ENCODE data around the gene LIMS1.
"Not testable (repeated sequence)": the region's sequence is repeated elsewhere in the genome, so short reads cannot be mapped to it uniquely, and the experiment has no call there.

The LIMS1 gene

GRCh38 chr2:108525258-108525657, 9.0 kb upstream of the LIMS1 start:
- H3K36me3 ChIP-seq (ENCODE audit: control insufficient read depth in 5 of 5, insufficient read depth in 5 of 5, low read length in 5 of 5); H3K9me3 ChIP-seq (ENCODE audit: control insufficient read depth in 5 of 5, low read length in 5 of 5); H3K4me3 ChIP-seq (ENCODE audit: low read depth in 1 of 5, low read length in 5 of 5); H3K9ac ChIP-seq (ENCODE audit: low read length in 5 of 5); H3K27ac ChIP-seq (ENCODE audit: low read depth, low read length); H3K27me3 ChIP-seq (ENCODE audit: control insufficient read depth in 5 of 5, insufficient read depth in 4 of 5, low read length in 5 of 5); H3K4me1 ChIP-seq (ENCODE audit: control insufficient read depth in 5 of 5, insufficient read depth in 5 of 5, low read length in 5 of 5): not testable (repeated sequence)

GRCh38 chr2:108531674-108532055, 2.6 kb upstream of the LIMS1 start:
- H3K36me3 ChIP-seq (ENCODE audit: control insufficient read depth in 5 of 5, insufficient read depth in 5 of 5, low read length in 5 of 5), result no peaks in the 10 kb centered on the region
- H3K4me3 ChIP-seq (ENCODE audit: low read depth in 1 of 5, low read length in 5 of 5), result no peak overlapping the region
- H3K9me3 ChIP-seq (ENCODE audit: control insufficient read depth in 5 of 5, low read length in 5 of 5), result no peaks in the 10 kb centered on the region
- no peak overlapping the region for H3K27ac ChIP-seq (ENCODE audit: low read depth, low read length)
- no peak overlapping the region for H3K9ac ChIP-seq (ENCODE audit: low read length in 5 of 5)
- H3K4me1 ChIP-seq (ENCODE audit: control insufficient read depth in 5 of 5, insufficient read depth in 5 of 5, low read length in 5 of 5), result peaks cover 0 to 23% (median 13%) of the 10 kb centered on the region in 5 donors
- H3K27me3 ChIP-seq (ENCODE audit: control insufficient read depth in 5 of 5, insufficient read depth in 4 of 5, low read length in 5 of 5), result no peaks in the 10 kb centered on the region

- peak overlapping the region; percentile 98 for H3K27ac ChIP-seq (ENCODE audit: low read depth, low read length)
- peaks cover 0 to 39% (median 33%) of the 10 kb centered on the region in 5 donors for H3K4me1 ChIP-seq (ENCODE audit: control insufficient read depth in 5 of 5, insufficient read depth in 5 of 5, low read length in 5 of 5)
- H3K27me3 ChIP-seq (ENCODE audit: control insufficient read depth in 5 of 5, insufficient read depth in 4 of 5, low read length in 5 of 5), result no peaks in the 10 kb centered on the region
- peak overlapping the region; percentile 74 to 96 (median 87) for H3K4me3 ChIP-seq (ENCODE audit: low read depth in 1 of 5, low read length in 5 of 5)
- no peaks in the 10 kb centered on the region for H3K36me3 ChIP-seq (ENCODE audit: control insufficient read depth in 5 of 5, insufficient read depth in 5 of 5, low read length in 5 of 5)
- H3K9me3 ChIP-seq (ENCODE audit: control insufficient read depth in 5 of 5, low read length in 5 of 5), result no peaks in the 10 kb centered on the region
- peak overlapping the region; percentile 92 to 98 (median 98) for H3K9ac ChIP-seq (ENCODE audit: low read length in 5 of 5)
Observed at GRCh38 chr2:108534584-108535356, 500 bp downstream of the LIMS1 start.

GRCh38 chr2:108535357-108535631, 1.0 kb downstream of the LIMS1 start:
- H3K27ac ChIP-seq (ENCODE audit: low read depth, low read length), result peak overlapping the region; percentile 98
- no peaks in the 10 kb centered on the region for H3K27me3 ChIP-seq (ENCODE audit: control insufficient read depth in 5 of 5, insufficient read depth in 4 of 5, low read length in 5 of 5)
- peak overlapping the region; percentile 74 to 96 (median 87) for H3K4me3 ChIP-seq (ENCODE audit: low read depth in 1 of 5, low read length in 5 of 5)
- H3K4me1 ChIP-seq (ENCODE audit: control insufficient read depth in 5 of 5, insufficient read depth in 5 of 5, low read length in 5 of 5), result peaks cover 0 to 39% (median 33%) of the 10 kb centered on the region in 5 donors
- H3K36me3 ChIP-seq (ENCODE audit: control insufficient read depth in 5 of 5, insufficient read depth in 5 of 5, low read length in 5 of 5), result no peaks in the 10 kb centered on the region
- H3K9ac ChIP-seq (ENCODE audit: low read length in 5 of 5), result peak overlapping the region; percentile 92 to 98 (median 98)
- no peaks in the 10 kb centered on the region for H3K9me3 ChIP-seq (ENCODE audit: control insufficient read depth in 5 of 5, low read length in 5 of 5)

GRCh38 chr2:108536133-108536780, 2.0 kb downstream of the LIMS1 start:
- Histone ChIP-seq H3K4me1 (ENCODE audit: control insufficient read depth in 5 of 5, insufficient read depth in 5 of 5, low read length in 5 of 5) (peaks cover 2 to 45% (median 41%) of the 10 kb centered on the region in 5 donors), H3K9ac (ENCODE audit: low read length in 5 of 5) (peak overlapping the region; percentile 92 to 98 (median 98)), H3K27me3 (ENCODE audit: control insufficient read depth in 5 of 5, insufficient read depth in 4 of 5, low read length in 5 of 5) (no peaks in the 10 kb centered on the region), H3K36me3 (ENCODE audit: control insufficient read depth in 5 of 5, insufficient read depth in 5 of 5, low read length in 5 of 5) (no peaks in the 10 kb centered on the region), H3K4me3 (ENCODE audit: low read depth in 1 of 5, low read length in 5 of 5) (peak overlapping the region; percentile 74 to 96 (median 87)), H3K27ac (ENCODE audit: low read depth, low read length) (peak overlapping the region; percentile 98), H3K9me3 (ENCODE audit: control insufficient read depth in 5 of 5, low read length in 5 of 5) (no peaks in the 10 kb centered on the region)

- Histone ChIP-seq H3K4me1 (ENCODE audit: control insufficient read depth in 5 of 5, insufficient read depth in 5 of 5, low read length in 5 of 5) (peaks cover 3 to 52% (median 47%) of the 10 kb centered on the region in 5 donors), H3K36me3 (ENCODE audit: control insufficient read depth in 5 of 5, insufficient read depth in 5 of 5, low read length in 5 of 5) (no peaks in the 10 kb centered on the region), H3K27ac (ENCODE audit: low read depth, low read length) (peak overlapping the region; percentile 98), H3K9me3 (ENCODE audit: control insufficient read depth in 5 of 5, low read length in 5 of 5) (no peaks in the 10 kb centered on the region), H3K4me3 (ENCODE audit: low read depth in 1 of 5, low read length in 5 of 5) (peak overlapping the region; percentile 74 to 96 (median 87)), H3K27me3 (ENCODE audit: control insufficient read depth in 5 of 5, insufficient read depth in 4 of 5, low read length in 5 of 5) (no peaks in the 10 kb centered on the region), H3K9ac (ENCODE audit: low read length in 5 of 5) (peak overlapping the region in 2 of 5 donors; percentile 92 to 98)
Observed at GRCh38 chr2:108536911-108537310, 2.6 kb downstream of the LIMS1 start.

- Histone ChIP-seq H3K4me1 (ENCODE audit: control insufficient read depth in 5 of 5, insufficient read depth in 5 of 5, low read length in 5 of 5) (peaks cover 3 to 60% (median 52%) of the 10 kb centered on the region in 5 donors), H3K9me3 (ENCODE audit: control insufficient read depth in 5 of 5, low read length in 5 of 5) (no peaks in the 10 kb centered on the region), H3K27ac (ENCODE audit: low read depth, low read length) (peak overlapping the region; percentile 98), H3K9ac (ENCODE audit: low read length in 5 of 5) (peak overlapping the region in 2 of 5 donors; percentile 52 to 92), H3K36me3 (ENCODE audit: control insufficient read depth in 5 of 5, insufficient read depth in 5 of 5, low read length in 5 of 5) (peaks cover 0 to 7% (median 0%) of the 10 kb centered on the region in 5 donors), H3K27me3 (ENCODE audit: control insufficient read depth in 5 of 5, insufficient read depth in 4 of 5, low read length in 5 of 5) (no peaks in the 10 kb centered on the region), H3K4me3 (ENCODE audit: low read depth in 1 of 5, low read length in 5 of 5) (no peak overlapping the region)
Observed at GRCh38 chr2:108538000-108538625, 3.8 kb downstream of the LIMS1 start.

- Histone ChIP-seq H3K27me3 (ENCODE audit: control insufficient read depth in 5 of 5, insufficient read depth in 4 of 5, low read length in 5 of 5) (no peaks in the 10 kb centered on the region), H3K9me3 (ENCODE audit: control insufficient read depth in 5 of 5, low read length in 5 of 5) (no peaks in the 10 kb centered on the region), H3K9ac (ENCODE audit: low read length in 5 of 5) (peak overlapping the region in 1 of 5 donors; percentile 9), H3K36me3 (ENCODE audit: control insufficient read depth in 5 of 5, insufficient read depth in 5 of 5, low read length in 5 of 5) (peaks cover 0 to 7% (median 0%) of the 10 kb centered on the region in 5 donors), H3K4me3 (ENCODE audit: low read depth in 1 of 5, low read length in 5 of 5) (no peak overlapping the region), H3K27ac (ENCODE audit: low read depth, low read length) (peak overlapping the region; percentile 66), H3K4me1 (ENCODE audit: control insufficient read depth in 5 of 5, insufficient read depth in 5 of 5, low read length in 5 of 5) (peaks cover 3 to 41% (median 40%) of the 10 kb centered on the region in 5 donors)
Observed at GRCh38 chr2:108541451-108541850, 7.2 kb downstream of the LIMS1 start.

GRCh38 chr2:108542071-108542470, 7.8 kb downstream of the LIMS1 start:
- Histone ChIP-seq H3K4me3 (ENCODE audit: low read depth in 1 of 5, low read length in 5 of 5) (no peak overlapping the region), H3K9me3 (ENCODE audit: control insufficient read depth in 5 of 5, low read length in 5 of 5) (no peaks in the 10 kb centered on the region), H3K36me3 (ENCODE audit: control insufficient read depth in 5 of 5, insufficient read depth in 5 of 5, low read length in 5 of 5) (peaks cover 0 to 7% (median 0%) of the 10 kb centered on the region in 5 donors), H3K9ac (ENCODE audit: low read length in 5 of 5) (no peak overlapping the region), H3K27me3 (ENCODE audit: control insufficient read depth in 5 of 5, insufficient read depth in 4 of 5, low read length in 5 of 5) (no peaks in the 10 kb centered on the region), H3K4me1 (ENCODE audit: control insufficient read depth in 5 of 5, insufficient read depth in 5 of 5, low read length in 5 of 5) (peaks cover 3 to 35% (median 35%) of the 10 kb centered on the region in 5 donors), H3K27ac (ENCODE audit: low read depth, low read length) (peak overlapping the region; percentile 66)

GRCh38 chr2:108547606-108548005, 13.3 kb downstream of the LIMS1 start:
- Histone ChIP-seq H3K4me3 (ENCODE audit: low read depth in 1 of 5, low read length in 5 of 5) (no peak overlapping the region), H3K36me3 (ENCODE audit: control insufficient read depth in 5 of 5, insufficient read depth in 5 of 5, low read length in 5 of 5) (peaks cover 0 to 3% (median 0%) of the 10 kb centered on the region in 5 donors), H3K4me1 (ENCODE audit: control insufficient read depth in 5 of 5, insufficient read depth in 5 of 5, low read length in 5 of 5) (peaks cover under 1 to 17% (median 8%) of the 10 kb centered on the region in 5 donors), H3K9ac (ENCODE audit: low read length in 5 of 5) (no peak overlapping the region), H3K27ac (ENCODE audit: low read depth, low read length) (no peak overlapping the region), H3K9me3 (ENCODE audit: control insufficient read depth in 5 of 5, low read length in 5 of 5) (no peaks in the 10 kb centered on the region), H3K27me3 (ENCODE audit: control insufficient read depth in 5 of 5, insufficient read depth in 4 of 5, low read length in 5 of 5) (no peaks in the 10 kb centered on the region)

All from subcutaneous abdominal adipose tissue (tissue), 5 donors.